NOMO-1 treated with dmso at 0.1 percent for 144 hours (cell line): ENCODE results near the gene RNF208.
"Not testable (repeated sequence)": the region's sequence is repeated elsewhere in the genome, so short reads cannot be mapped to it uniquely, and the experiment has no call there.

Source experiments
- DNase-seq: peaks from one replicate; lab custom pipeline; 2025; ENCODE audit not compliant: unreplicated experiment; lab: John Stamatoyannopoulos, UW

RNF208 gene

GRCh38 chr9:137253717-137254623, 31.9 kb upstream of the RNF208 start:
- DNase-seq = no peak

GRCh38 chr9:137252555-137253506, 30.8 kb upstream of the RNF208 start:
- DNase-seq = no peak

GRCh38 chr9:137251490-137252268, 29.6 kb upstream of the RNF208 start:
- DNase-seq = no peak

- no peak for DNase-seq
Measured at GRCh38 chr9:137251194-137251461, 29.1 kb upstream of the RNF208 start, which contains the start of gene STPG3. TSS of gene STPG3 (plus strand) at chr9:137251286. CDS start at chr9:137251287, 1 bp downstream.

- DNase-seq = no peak
Measured at GRCh38 chr9:137250329-137251193, 28.5 kb upstream of the RNF208 start.

GRCh38 chr9:137247916-137248175, 25.8 kb upstream of the RNF208 start:
- no peak for DNase-seq

- no peak for DNase-seq
Measured at GRCh38 chr9:137247135-137247915, 25.3 kb upstream of the RNF208 start.

GRCh38 chr9:137245450-137246421, 23.7 kb upstream of the RNF208 start:
- no peak for DNase-seq

- DNase-seq = no peak
Measured at GRCh38 chr9:137244486-137245449, 22.7 kb upstream of the RNF208 start.

GRCh38 chr9:137243626-137244485, 21.8 kb upstream of the RNF208 start:
- no peak for DNase-seq

GRCh38 chr9:137243266-137243625, 21.2 kb upstream of the RNF208 start:
- DNase-seq = not testable (repeated sequence)

GRCh38 chr9:137242269-137243203, 20.5 kb upstream of the RNF208 start:
- no peak for DNase-seq

GRCh38 chr9:137241490-137242268, 19.6 kb upstream of the RNF208 start:
- DNase-seq = peak; percentile 21

- peak; percentile 100 for DNase-seq
Measured at GRCh38 chr9:137240841-137241489, 18.9 kb upstream of the RNF208 start, which contains the start of gene TUBB4B. TSS of gene TUBB4B (plus strand) at chr9:137241287. CDS start at chr9:137241361, 74 bp downstream.
